Measurements from ENCODE around the gene CCNA2.

Gene CCNA2

DNA sequence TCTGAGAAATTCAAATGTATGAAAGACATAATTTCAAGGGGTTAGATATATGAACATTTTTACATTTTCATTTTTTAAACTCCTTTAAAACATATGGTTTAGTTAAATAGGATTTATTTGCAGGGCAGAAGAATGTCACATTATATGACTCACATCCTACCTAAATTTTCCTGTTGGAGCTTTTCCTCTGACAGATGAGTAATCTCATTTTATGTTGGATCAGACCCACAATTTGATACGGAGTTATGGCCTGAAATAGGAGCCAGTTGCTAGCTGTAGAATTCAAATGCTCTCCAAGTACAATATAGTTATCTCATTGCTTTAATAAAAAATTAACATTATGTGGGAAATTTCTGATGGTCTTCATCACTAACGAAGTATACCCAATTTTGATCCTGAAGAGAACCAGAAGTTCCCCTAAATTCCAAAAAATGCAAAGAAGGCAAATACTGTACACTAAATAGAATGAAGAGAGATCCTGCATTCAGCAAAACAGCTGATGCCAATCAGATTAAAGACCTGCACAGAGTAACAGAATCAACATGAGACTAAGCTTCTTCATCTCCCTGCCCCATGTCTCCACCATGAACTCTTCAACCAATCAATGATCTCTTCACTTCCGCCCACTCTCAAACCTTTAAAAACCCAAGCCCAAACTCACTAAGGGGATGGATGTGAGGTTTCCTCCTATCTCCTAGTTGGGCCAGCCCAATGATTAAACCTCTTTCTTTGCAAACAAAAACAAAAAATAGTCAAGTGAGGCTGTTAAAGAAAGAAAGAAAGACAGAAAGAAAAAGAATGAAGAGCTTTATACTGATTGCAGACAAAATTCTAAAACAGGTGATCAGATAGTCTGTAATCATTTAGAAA is 33.5 kb downstream of the CCNA2 start:
- TF ChIP-seq, protein P1, sequence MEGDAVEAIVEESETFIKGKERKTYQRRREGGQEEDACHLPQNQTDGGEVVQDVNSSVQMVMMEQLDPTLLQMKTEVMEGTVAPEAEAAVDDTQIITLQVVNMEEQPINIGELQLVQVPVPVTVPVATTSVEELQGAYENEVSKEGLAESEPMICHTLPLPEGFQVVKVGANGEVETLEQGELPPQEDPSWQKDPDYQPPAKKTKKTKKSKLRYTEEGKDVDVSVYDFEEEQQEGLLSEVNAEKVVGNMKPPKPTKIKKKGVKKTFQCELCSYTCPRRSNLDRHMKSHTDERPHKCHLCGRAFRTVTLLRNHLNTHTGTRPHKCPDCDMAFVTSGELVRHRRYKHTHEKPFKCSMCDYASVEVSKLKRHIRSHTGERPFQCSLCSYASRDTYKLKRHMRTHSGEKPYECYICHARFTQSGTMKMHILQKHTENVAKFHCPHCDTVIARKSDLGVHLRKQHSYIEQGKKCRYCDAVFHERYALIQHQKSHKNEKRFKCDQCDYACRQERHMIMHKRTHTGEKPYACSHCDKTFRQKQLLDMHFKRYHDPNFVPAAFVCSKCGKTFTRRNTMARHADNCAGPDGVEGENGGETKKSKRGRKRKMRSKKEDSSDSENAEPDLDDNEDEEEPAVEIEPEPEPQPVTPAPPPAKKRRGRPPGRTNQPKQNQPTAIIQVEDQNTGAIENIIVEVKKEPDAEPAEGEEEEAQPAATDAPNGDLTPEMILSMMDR (conservative IDR thresholded peaks at IDR 0.05; ENCODE audit: low read depth, low read length) = no peak
- no peak overlapping the region for H3K4me3 ChIP-seq (ENCODE audit: low read depth, low read length)
- DNase-seq (ENCODE audit: low read depth) = peak; percentile 70

DNA sequence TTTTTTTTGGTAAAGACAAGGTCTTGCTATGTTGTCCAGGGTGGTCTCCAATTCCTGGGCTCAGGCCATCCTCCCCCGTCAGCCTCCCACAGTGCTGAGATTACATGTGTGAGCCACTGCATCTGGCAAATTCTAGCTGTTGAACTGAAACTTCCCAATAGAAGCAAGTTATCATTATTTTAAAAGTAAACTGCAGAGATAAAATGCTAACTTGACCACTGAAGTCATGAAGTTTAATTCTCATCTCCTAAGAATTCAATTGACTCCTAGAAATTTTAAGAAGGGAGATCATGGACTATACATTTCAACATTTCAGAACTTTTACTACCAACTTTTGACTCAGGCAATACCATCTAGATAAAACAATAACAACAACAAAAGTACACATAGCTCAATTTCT is 34.2 kb downstream of the CCNA2 start:
- no peak overlapping the region for H3K4me3 ChIP-seq (ENCODE audit: low read depth, low read length)
- DNase-seq (ENCODE audit: low read depth) = no peak
- TF ChIP-seq, protein P1 (conservative IDR thresholded peaks at IDR 0.05; ENCODE audit: low read depth, low read length) = no peak

DNA sequence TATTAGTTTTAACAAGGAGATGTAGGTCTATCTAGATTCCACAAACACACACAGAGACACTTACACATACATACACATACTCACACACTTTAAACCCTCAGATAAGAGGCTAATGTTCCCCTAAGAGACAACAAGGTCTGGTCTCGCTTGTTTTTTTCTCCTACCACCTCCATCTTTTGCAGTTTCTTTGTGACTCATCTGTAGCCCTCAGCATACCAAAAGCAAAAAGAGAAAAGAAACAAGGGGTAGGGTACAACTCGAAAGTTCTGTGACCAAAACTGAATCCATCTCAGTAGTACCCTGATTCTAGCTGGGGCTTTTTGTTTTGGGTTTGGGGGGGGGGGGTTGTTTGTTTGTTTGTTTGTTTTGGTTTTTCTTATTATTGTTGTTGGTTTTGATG is 34.8 kb downstream of the CCNA2 start:
- DNase-seq (ENCODE audit: low read depth) = no peak
- H3K4me3 ChIP-seq (ENCODE audit: low read depth, low read length) = no peak overlapping the region
- TF ChIP-seq, protein P1 (conservative IDR thresholded peaks at IDR 0.05; ENCODE audit: low read depth, low read length) = no peak

DNA sequence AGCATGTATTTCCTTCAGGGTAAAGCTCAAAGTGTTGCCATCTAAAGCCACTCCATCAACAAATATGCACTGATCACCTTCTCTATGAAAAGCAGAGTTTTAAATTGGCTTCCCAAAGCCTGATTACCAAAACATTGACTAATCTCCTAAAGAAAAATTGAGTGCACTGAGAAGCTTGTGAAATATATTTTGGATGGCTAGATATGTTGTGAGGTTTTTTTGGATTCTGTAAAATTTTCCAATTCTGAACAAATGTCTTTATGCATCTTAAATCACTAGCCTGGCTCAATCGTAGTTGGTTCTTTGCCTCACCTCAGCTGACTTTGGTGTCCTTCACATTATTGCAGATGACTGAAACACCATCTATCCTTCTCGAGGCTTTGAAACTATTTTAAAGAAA is 37.5 kb downstream of the CCNA2 start:
- TF ChIP-seq, protein P1 (conservative IDR thresholded peaks at IDR 0.05; ENCODE audit: low read depth, low read length) = no peak
- H3K4me3 ChIP-seq (ENCODE audit: low read depth, low read length) = no peak overlapping the region
- DNase-seq (ENCODE audit: low read depth) = no peak

DNA sequence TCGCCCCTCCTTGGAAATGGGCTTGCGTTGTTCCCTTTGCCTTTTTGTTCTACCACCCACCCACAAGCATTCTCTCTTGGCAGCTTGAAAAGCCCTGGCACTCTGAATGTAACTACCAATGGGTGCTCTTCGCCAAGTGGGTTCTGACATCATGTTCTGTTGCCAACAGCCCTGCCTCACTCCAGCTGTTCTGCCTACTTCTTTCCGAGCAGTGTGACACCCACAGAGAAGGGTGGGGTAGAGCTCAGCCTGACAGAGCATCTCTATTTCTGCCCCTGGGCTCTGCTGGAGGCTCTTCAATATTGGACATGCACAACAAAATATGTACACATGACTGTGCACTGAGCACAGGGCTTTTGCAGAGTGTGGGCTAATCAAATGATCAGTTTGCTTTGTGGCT is 38.2 kb downstream of the CCNA2 start:
- peak; percentile 32 for DNase-seq (ENCODE audit: low read depth)
- H3K4me3 ChIP-seq (ENCODE audit: low read depth, low read length) = no peak overlapping the region
- TF ChIP-seq, protein P1 (conservative IDR thresholded peaks at IDR 0.05; ENCODE audit: low read depth, low read length) = no peak

DNA sequence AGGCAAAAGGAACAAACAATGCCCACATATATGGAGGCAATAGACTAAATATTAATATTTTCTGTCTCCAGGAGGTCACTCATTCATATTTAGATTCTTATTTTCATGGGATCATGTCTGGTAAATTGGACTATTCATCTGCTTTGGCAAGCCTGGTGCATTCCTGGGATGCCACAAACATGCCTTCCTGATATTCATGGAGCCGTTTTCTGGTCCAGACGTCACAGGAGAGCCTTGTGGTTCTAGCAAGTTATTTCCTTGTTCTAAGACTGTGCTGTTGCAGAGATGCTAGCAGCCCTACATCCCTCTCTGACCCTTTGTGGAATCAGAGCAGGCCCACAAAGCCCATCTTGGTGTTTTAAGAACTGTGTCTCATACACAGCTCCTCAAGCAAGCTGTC is 38.7 kb downstream of the CCNA2 start:
- no peak overlapping the region for H3K4me3 ChIP-seq (ENCODE audit: low read depth, low read length)
- TF ChIP-seq, protein P1 (conservative IDR thresholded peaks at IDR 0.05; ENCODE audit: low read depth, low read length) = no peak
- DNase-seq (ENCODE audit: low read depth) = peak; percentile 98

DNA sequence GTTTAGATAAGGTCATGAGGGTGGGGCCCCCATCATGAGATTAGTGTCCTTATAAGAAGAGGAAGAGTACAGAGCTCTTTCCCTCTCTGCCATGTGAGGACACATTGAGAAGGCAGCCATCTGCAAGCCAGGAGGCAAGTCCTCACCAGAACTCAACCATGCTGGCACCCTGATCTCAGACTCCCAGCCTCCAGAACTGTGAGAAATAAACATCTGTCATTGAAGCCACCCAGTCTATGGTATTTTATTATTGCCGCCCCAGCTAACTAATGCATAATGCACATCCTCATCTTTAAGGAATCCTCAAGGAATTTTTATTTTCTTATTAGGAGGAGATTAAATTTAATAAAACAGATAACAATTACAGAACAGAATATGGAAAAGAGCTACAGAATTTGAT is 39.3 kb downstream of the CCNA2 start:
- DNase-seq (ENCODE audit: low read depth) = no peak
- TF ChIP-seq, protein P1 (conservative IDR thresholded peaks at IDR 0.05; ENCODE audit: low read depth, low read length) = no peak
- H3K4me3 ChIP-seq (ENCODE audit: low read depth, low read length) = no peak overlapping the region
